ENCODE data around the gene PTPMT1.
"Not testable (repeated sequence)": the region's sequence is repeated elsewhere in the genome, so short reads cannot be mapped to it uniquely, and the experiment has no call there.

The PTPMT1 gene

DNA sequence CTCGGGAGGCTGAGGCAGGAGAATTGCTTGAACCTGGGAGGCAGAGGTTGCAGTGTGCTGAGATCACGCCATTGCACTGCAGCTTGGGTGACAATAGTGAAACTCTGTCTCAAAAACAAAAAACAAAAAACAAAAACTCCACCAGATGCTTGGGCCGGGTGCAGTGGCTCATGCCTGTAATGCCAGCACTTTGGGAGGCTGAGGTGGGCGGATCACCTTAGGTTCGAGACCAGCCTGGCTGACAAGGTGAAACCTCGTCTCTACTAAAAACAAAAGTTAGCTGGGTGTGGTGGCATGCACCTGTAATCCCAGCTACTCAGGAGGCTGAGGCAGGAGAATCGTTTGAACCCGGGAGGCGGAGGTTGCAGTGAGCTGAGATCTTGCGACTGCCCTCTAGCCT lies 1.0 kb upstream of the PTPMT1 start:
- H3K27me3 Mint-ChIP-seq, H3K9me3 Mint-ChIP-seq, H3K36me3 Mint-ChIP-seq, H3K27ac Mint-ChIP-seq: not testable (repeated sequence)
- Mint-ChIP-seq H3K4me1 (peaks cover 18% of the 10 kb centered on the region), H3K4me3 (peak overlapping the region; percentile 62)

DNA sequence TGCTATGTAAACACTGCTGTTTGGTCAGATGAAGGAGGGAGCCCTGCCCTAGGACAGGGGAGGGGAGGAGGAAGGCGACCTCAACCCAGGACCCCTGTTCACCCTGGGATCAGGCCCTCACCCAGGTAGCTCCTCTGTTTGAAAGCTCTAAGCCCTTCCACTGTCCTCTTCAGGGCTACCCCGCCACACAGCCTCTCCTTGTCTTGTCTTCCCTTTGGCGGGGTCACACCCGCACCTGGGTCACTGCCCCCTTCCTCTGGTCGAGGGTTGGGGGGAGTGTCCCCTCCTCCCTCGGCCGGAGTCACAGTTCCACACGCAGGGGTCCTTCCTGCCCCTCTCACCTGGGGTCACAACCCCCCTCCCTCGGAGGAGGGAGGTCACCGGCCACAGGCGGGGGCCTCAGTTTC lies 463 bp upstream of the PTPMT1 start:
- Mint-ChIP-seq H3K27ac (peak overlapping the region; percentile 83), H3K4me3 (peak overlapping the region; percentile 87), H3K4me1 (peaks cover 18% of the 10 kb centered on the region), H3K9me3 (no peaks in the 10 kb centered on the region), H3K36me3 (no peaks in the 10 kb centered on the region), H3K27me3 (no peaks in the 10 kb centered on the region)

DNA sequence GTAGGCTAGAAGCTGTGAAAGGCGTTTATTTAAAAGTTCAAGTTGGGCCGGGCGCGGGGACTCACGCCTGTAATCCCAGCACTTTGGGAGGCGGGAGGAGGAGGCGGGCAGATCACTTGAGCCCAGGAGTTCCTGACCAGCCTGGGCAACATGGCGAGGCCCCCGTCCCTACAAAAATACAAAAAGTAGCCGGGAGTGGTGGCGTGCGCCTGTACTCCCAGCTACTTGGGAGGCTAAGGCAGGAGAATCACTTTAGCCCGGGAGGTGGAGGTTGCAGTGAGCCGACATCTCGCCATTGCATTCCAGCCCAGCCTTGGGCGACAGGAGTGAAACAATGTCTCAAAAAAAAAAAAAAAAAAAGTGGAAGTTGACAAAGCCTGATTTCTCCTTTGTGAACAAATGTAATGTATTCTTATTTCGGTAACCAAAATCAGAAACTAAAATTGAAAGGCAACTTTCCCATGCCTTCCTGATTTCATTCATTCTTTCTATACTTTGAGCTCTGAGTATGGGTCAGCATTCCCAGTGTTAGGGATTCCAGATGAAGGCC lies 825 bp downstream of the PTPMT1 start:
- H3K4me3 Mint-ChIP-seq, result peak overlapping the region; percentile 87
- H3K4me1 Mint-ChIP-seq, result peaks cover 19% of the 10 kb centered on the region
- peak overlapping the region; percentile 59 for H3K27ac Mint-ChIP-seq

DNA sequence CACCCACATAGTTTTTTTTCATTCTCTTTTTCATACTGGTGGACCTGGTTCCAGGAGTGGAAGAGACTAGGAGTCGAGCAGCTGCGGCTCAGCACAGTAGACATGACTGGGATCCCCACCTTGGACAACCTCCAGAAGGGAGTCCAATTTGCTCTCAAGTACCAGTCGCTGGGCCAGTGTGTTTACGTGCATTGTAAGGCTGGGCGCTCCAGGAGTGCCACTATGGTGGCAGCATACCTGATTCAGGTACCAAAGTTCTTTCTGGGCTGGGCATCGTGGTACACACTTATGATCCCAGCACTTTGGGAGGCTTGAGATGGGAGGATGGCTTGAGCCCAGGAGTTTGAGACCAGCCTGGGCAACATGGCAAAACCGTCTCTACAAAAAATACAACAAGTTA lies 4.2 kb downstream of the PTPMT1 start:
- Mint-ChIP-seq H3K9me3 (no peaks in the 10 kb centered on the region), H3K27ac (no peak overlapping the region), H3K4me1 (peaks cover 23% of the 10 kb centered on the region), H3K4me3 (no peak overlapping the region), H3K27me3 (no peaks in the 10 kb centered on the region), H3K36me3 (peaks cover 4% of the 10 kb centered on the region)

More for the DNA sequence above, 825 bp downstream of the PTPMT1 start:
- H3K9me3 Mint-ChIP-seq, result no peaks in the 10 kb centered on the region
- H3K27me3 Mint-ChIP-seq, result no peaks in the 10 kb centered on the region
- no peaks in the 10 kb centered on the region for H3K36me3 Mint-ChIP-seq

DNA sequence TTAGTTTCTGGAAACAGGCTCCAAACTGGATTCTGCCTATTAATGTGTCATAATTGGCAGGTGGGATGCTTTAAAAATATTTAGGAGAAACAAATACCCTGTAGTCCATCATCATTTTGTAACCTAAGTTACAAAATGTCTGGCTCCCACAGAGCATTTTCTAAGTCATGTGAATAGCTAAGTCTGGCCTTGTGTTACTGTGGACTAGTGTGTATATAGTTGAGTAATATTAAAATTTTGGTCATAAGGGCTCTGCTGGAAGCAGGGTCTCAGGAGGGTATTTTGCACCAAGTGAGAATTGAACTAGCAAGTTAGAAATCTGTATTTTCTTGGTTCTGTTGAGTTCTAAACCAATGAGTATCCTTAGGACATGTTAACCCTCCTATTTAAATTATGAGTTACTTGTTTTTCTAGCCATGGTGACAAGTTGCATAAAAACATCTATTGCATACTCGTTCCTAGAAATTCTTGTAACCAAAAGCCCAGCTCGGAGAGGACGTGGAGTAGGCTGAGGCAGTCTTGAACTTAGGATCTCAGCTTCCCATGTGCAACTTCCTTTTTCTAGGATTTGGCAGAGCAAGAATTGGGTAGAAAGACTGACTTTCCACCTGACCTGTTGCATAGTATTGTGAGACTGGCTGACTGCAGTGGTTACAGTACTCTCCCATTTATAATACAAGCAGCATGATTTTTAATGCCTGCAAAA lies 5.4 kb downstream of the PTPMT1 start:
- Mint-ChIP-seq H3K27ac (no peak overlapping the region), H3K27me3 (no peaks in the 10 kb centered on the region), H3K4me3 (no peak overlapping the region), H3K4me1 (peaks cover 19% of the 10 kb centered on the region), H3K9me3 (no peaks in the 10 kb centered on the region), H3K36me3 (peaks cover 4% of the 10 kb centered on the region)

DNA sequence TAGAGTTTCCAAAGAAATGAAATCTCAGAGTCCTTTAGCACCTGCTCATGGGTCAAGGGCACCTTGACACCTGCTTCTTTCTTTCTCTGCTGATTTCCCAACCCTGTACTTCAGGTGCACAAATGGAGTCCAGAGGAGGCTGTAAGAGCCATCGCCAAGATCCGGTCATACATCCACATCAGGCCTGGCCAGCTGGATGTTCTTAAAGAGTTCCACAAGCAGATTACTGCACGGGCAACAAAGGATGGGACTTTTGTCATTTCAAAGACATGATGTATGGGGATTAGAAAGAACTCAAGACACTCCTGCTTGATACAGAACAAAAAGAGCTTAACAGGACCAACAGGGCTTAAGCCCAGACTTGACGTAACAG lies 5.9 kb downstream of the PTPMT1 start:
- H3K9me3 Mint-ChIP-seq, result no peaks in the 10 kb centered on the region
- H3K36me3 Mint-ChIP-seq, result peaks cover 5% of the 10 kb centered on the region
- no peak overlapping the region for H3K27ac Mint-ChIP-seq

DNA sequence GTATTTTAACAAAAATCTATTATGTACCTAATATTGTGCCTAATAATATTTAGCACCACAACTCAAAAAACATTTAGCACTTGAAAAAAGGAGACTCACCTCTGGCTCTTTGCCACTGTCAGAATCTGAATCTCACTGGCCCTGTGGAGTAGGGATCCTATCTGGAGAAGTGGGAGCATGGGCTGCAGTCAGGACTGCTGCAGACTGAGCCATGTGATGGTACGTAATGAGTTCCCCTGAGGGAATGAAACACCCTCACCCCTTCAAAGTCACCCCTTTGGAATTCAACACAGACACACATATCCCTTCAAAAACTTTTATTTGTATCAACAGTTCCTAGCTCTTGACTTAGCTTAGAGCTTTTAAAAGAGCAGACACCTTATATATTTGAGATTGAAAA lies 6.5 kb downstream of the PTPMT1 start:
- no peaks in the 10 kb centered on the region for H3K27me3 Mint-ChIP-seq
- H3K4me3 Mint-ChIP-seq, result no peak overlapping the region
- H3K36me3 Mint-ChIP-seq, result peaks cover 5% of the 10 kb centered on the region
- no peak overlapping the region for H3K27ac Mint-ChIP-seq
- peaks cover 16% of the 10 kb centered on the region for H3K4me1 Mint-ChIP-seq
- no peaks in the 10 kb centered on the region for H3K9me3 Mint-ChIP-seq

More for the DNA sequence above, 5.9 kb downstream of the PTPMT1 start:
- Mint-ChIP-seq H3K27me3 (no peaks in the 10 kb centered on the region), H3K4me3 (no peak overlapping the region), H3K4me1 (peaks cover 18% of the 10 kb centered on the region)

DNA sequence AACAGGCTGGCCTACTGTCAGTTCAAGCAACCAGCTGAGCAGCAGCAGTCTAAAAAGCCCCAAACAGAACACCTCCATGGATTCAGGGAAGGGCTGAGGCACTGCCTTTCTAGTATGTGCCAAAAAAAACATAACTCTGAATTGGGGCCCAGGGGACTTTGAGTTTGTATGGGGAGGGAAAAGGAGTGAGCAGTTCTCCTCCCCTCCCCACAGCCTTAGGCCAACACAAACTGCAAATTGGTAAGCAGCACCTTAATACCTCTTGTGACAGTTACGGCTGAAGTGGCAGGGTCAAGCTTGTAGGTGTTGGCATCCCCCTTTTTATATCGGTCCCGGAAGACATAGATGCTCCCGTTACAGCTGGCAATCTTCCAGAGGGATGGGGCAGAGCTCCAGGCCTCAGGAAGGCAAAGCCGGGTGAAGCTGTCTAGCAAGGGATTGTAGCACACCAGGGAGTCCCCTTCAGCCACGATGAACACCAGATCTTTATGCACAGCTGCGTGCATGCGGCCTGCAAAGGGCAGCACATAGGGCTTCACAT lies 7.4 kb downstream of the PTPMT1 start:
- H3K27ac Mint-ChIP-seq, result no peak overlapping the region
- peaks cover 7% of the 10 kb centered on the region for H3K36me3 Mint-ChIP-seq
- H3K9me3 Mint-ChIP-seq, result no peaks in the 10 kb centered on the region
- H3K4me3 Mint-ChIP-seq, result no peak overlapping the region
- H3K4me1 Mint-ChIP-seq, result peaks cover 23% of the 10 kb centered on the region
- no peaks in the 10 kb centered on the region for H3K27me3 Mint-ChIP-seq

DNA sequence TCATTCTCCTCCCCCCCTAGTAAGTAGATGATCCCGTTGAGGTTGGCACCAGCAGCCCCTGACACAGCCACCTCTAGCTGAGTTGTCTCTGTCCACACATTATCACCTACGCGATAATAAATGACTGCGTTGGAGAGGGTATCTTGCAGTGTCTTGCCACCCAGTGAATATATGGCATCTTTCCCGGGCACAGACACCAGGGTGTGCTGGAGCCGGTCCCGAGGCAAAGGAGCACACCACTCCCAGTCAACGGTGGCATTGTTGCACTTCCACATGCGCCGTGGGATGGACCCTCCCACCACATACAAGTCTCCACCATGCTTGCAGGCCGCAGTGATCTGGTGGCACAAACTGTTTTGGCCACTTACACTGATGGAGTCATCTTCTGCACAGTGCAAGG lies 7.9 kb downstream of the PTPMT1 start:
- peaks cover 7% of the 10 kb centered on the region for H3K36me3 Mint-ChIP-seq
- no peaks in the 10 kb centered on the region for H3K9me3 Mint-ChIP-seq
- peaks cover 26% of the 10 kb centered on the region for H3K4me1 Mint-ChIP-seq
- H3K4me3 Mint-ChIP-seq, result no peak overlapping the region
- no peak overlapping the region for H3K27ac Mint-ChIP-seq
- H3K27me3 Mint-ChIP-seq, result no peaks in the 10 kb centered on the region

DNA sequence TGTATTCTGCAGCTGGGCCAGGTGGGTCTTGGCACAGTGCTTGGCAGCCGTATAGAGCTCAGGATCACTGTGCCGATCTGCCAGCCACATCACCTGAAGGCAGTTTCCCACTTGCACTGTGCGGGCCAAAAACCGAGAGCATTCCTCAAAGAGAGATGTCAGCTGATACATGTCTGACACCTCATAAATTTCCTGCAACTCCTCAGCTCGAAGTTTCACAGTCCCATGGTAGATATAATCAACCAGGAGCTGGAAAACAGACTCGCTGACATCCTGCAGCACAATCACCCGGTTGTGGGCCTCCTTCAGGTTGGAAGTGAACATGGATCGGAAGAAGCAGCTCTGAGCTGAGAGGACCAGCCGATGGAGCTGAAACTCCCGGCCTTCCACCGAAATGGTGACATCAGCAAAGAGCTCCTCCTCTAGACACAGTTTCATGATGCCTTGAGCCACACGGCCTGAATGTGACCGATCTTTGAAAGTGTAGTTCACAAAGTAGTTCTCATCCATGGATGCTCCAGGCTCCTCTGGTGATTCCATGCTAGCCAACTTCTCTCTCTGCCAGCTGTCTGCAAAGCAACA lies 12.2 kb downstream of the PTPMT1 start:
- Mint-ChIP-seq H3K4me1 (peaks cover 47% of the 10 kb centered on the region), H3K27ac (peak overlapping the region; percentile 68), H3K36me3 (peaks cover 12% of the 10 kb centered on the region), H3K27me3 (no peaks in the 10 kb centered on the region), H3K4me3 (peak overlapping the region; percentile 97), H3K9me3 (no peaks in the 10 kb centered on the region)

DNA sequence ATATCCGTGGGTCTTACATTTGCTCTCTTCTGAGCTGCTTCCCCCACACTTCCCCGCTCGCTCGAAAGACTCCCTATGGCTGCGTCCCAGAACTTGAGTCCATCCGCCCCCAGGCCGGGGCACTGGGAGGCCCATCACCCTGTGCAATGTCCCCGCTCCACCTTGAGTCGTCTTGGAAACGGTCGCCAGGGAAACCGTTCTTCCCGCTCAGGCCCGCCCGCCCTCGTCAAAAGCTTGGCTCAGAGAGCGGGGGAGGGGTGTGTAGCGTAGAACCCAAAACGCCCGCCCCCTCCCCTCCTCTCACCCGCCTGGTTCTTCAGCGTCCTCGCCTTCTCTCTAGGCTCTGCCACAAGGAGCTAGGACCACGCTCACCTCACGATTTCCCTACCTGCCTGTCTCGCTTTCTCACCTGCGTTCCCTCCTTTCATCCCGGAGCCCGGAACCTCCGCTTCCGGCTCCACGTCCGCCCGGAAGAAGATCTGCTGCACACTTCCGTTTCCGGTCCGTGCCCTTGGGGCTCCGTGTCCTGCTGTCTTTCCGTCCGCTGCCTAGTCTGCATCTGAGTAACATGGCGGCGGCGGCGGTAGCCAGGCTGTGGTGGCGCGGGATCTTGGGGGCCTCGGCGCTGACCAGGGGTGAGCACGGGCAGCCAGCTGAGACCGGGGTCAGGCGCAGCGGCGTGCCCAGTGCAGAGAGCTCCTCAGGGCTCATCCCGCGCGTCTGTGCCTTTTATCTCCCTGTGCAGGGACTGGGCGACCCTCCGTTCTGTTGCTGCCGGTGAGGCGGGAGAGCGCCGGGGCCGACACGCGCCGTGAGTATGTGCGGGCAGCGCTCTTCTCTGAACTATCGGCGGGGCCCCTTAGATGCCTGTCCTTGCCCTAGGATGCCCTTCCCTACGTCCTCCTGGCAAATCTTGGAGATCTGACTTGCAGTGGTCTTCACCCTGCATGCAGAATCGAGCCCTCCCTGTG lies 13.4 kb downstream of the PTPMT1 start, which contains the start of the genes KBTBD4 and NDUFS3:
KBTBD4 (minus strand) TSS at position 447 of the 971 bp plus-strand sequence; CDS start at position 428, 19 bp downstream.
NDUFS3 (plus strand) TSS at position 551 of the 971 bp plus-strand sequence; CDS start at position 569, 18 bp downstream.
- H3K36me3 Mint-ChIP-seq, result peaks cover 13% of the 10 kb centered on the region
- H3K27me3 Mint-ChIP-seq, result no peaks in the 10 kb centered on the region
- no peaks in the 10 kb centered on the region for H3K9me3 Mint-ChIP-seq

DNA sequence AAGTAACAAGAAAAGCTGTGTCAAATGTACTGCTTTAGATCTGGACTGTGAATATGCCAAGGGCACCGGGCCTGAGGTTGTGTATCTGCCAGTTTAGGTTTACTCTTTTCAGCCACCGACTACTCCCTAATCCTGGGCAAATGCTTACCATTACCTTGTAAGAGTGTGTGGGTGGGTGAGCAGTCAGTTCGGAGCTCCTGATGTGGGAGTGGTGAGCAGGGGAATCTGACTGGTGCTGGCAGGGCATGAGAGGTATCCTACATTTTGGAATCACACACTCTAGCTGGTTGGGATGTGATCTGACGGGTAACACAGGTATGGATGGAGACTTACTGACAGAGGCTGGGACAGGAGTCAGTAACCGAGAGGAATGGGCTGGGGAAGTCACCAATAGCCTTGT lies 18.4 kb downstream of the PTPMT1 start:
- peak overlapping the region; percentile 73 for H3K27ac Mint-ChIP-seq
- H3K4me1 Mint-ChIP-seq, result peaks cover 23% of the 10 kb centered on the region
- peaks cover 12% of the 10 kb centered on the region for H3K36me3 Mint-ChIP-seq
- no peaks in the 10 kb centered on the region for H3K9me3 Mint-ChIP-seq
- H3K4me3 Mint-ChIP-seq, result no peak overlapping the region
- no peaks in the 10 kb centered on the region for H3K27me3 Mint-ChIP-seq

More for the DNA sequence above, 13.4 kb downstream of the PTPMT1 start, which contains the start of the genes KBTBD4 and NDUFS3:
- Mint-ChIP-seq H3K4me1 (peaks cover 41% of the 10 kb centered on the region), H3K4me3 (peak within 1 kb of the TSS; percentile 97), H3K27ac (peak within 1 kb of the TSS; percentile 98)

DNA sequence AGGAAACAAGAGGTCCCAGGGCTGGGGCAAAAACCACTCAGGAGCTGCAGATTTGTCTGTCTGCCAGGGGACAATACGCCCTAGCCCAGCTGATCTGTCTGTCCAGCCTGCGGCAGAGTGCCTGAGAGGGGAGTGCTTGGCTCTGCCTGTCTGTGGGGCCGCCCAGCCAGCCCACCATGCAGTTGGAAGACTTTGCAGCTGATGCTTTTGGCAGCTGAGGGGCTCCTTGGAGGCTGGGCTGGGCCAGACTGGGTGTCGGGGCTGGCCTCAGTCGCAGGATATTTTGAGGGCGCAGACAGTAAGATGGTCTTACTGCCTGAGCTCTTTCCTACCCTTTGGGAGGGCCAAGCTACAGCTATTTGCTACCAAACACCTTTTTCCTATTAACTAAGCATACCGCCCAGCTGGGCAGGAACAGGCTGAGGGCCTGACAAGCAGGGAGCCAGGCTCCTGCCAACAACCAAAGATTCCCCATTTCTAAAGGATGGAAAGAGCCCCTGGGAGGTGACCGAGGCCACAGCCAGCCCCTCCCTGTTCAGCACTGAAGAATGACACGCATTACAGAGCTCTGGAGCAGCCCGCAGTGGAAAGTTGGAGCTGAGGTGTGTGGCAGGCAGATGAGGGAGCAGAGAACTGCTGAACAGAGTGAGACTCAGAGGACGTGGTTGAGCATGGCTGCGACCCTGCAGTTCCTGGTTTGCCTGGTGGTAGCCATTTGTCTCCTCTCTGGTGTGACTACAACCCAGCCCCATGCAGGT lies 20.9 kb downstream of the PTPMT1 start, which contains the start of gene FAM180B:
FAM180B (plus strand) TSS at position 581 of the 758 bp plus-strand sequence; CDS start at position 672, 91 bp downstream.
- Mint-ChIP-seq H3K27me3 (no peaks in the 10 kb centered on the region), H3K4me3 (no peak within 1 kb of the TSS), H3K4me1 (peaks cover 7% of the 10 kb centered on the region), H3K36me3 (peaks cover 12% of the 10 kb centered on the region), H3K9me3 (no peaks in the 10 kb centered on the region), H3K27ac (peak within 1 kb of the TSS; percentile 79)

DNA sequence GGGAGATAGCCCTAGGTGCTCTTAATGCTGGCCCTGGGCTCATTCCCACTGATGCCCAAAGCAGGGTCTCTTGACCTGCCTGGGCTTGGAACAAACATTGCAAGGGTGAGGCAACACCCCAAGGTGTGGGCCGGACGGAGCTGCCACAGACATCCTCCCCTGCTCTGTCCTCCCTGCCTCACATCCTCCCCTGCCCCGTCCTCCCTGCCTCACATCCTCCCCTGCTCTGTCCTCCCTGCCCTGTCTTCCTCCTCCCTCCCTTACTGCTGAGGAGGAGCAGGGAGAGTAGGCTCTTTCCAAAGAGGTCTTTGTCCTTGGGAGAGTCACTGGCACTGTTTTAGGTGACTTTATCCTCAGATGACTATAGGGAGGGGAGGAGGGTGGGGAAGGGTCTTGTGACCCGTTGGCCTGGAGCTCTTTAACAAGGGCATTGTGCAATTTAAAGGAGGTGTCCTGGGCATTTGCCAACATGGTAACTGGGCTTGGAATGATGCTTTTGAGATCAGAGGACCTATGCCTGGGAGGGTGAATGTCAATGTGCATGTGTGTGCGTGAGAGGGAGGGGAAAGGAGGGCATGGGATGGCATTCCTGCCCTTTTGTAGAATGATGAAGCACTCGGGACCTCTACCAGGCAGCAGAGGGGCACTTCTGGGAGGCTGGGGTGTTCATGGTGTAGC lies 21.8 kb downstream of the PTPMT1 start:
- Mint-ChIP-seq H3K36me3 (peaks cover 8% of the 10 kb centered on the region), H3K27me3 (no peaks in the 10 kb centered on the region), H3K27ac (no peak overlapping the region)

More for the DNA sequence above, 21.8 kb downstream of the PTPMT1 start:
- Mint-ChIP-seq H3K4me1 (peaks cover 3% of the 10 kb centered on the region), H3K4me3 (no peak overlapping the region), H3K9me3 (no peaks in the 10 kb centered on the region)
